HG03354 (cell line): ENCODE results near the gene GABRA5.

ENCODE experiments used
- ATAC-seq: cut with Tn5 transposase; IDR thresholded peaks from one replicate; pipeline ENCODE4 v1.9.1; 2021; ENCODE audit warnings: mild to moderate bottlenecking; ENCODE audit not compliant: unreplicated experiment, poor library complexity, severe bottlenecking

GABRA5 gene

GRCh38 chr15:26899658-26900057 is 32.8 kb downstream of the GABRA5 start:
- ATAC-seq: no peak

- ATAC-seq: no peak
Observed at GRCh38 chr15:26901041-26901440, 34.2 kb downstream of the GABRA5 start.

GRCh38 chr15:26910715-26911114 is 43.9 kb downstream of the GABRA5 start:
- ATAC-seq: no peak

- ATAC-seq: no peak
Observed at GRCh38 chr15:26921433-26921832, 54.6 kb downstream of the GABRA5 start.

- no peak for ATAC-seq
Observed at GRCh38 chr15:26926081-26926480, 59.2 kb downstream of the GABRA5 start.

- ATAC-seq: no peak
Observed at GRCh38 chr15:26928051-26928450, 61.2 kb downstream of the GABRA5 start.

GRCh38 chr15:26929588-26929987 is 62.7 kb downstream of the GABRA5 start:
- no peak for ATAC-seq

GRCh38 chr15:26934848-26935247 is 68.0 kb downstream of the GABRA5 start:
- ATAC-seq: no peak

GRCh38 chr15:26935322-26935721 is 68.5 kb downstream of the GABRA5 start:
- no peak for ATAC-seq

GRCh38 chr15:26936502-26936901 is 69.6 kb downstream of the GABRA5 start:
- no peak for ATAC-seq

GRCh38 chr15:26937134-26937533 is 70.3 kb downstream of the GABRA5 start:
- ATAC-seq: no peak

- ATAC-seq: no peak
Observed at GRCh38 chr15:26939398-26939797, 72.5 kb downstream of the GABRA5 start.

GRCh38 chr15:26941489-26941888 is 74.6 kb downstream of the GABRA5 start:
- ATAC-seq: no peak

- no peak for ATAC-seq
Observed at GRCh38 chr15:26943866-26944265, 77.0 kb downstream of the GABRA5 start.

- no peak for ATAC-seq
Observed at GRCh38 chr15:26945046-26945445, 78.2 kb downstream of the GABRA5 start.

GRCh38 chr15:26950001-26950400 is 83.1 kb downstream of the GABRA5 start:
- no peak for ATAC-seq

GRCh38 chr15:26954403-26954802 is 87.5 kb downstream of the GABRA5 start:
- ATAC-seq: no peak

GRCh38 chr15:26967719-26968269 is 100.9 kb downstream of the GABRA5 start:
- ATAC-seq: no peak

- no peak for ATAC-seq
Observed at GRCh38 chr15:26968806-26969205, 101.9 kb downstream of the GABRA5 start.

- ATAC-seq: no peak
Observed at GRCh38 chr15:26970712-26971210, 103.9 kb downstream of the GABRA5 start, which contains the start of gene GABRG3. Gene GABRG3, plus strand, starts transcription at chr15:26971181.

- ATAC-seq: no peak
Observed at GRCh38 chr15:26971271-26972018, 104.6 kb downstream of the GABRA5 start.
